ENCODE results near the gene PDE6G. TPM values are rescaled to one million over a fixed set of nuclear protein-coding genes. Genes with fewer than 3 reads are reported as not detected.

Gene PDE6G
- total RNA-seq, 3 donors from 2014 or later = 1.9 TPM; not detected in 2

DNA sequence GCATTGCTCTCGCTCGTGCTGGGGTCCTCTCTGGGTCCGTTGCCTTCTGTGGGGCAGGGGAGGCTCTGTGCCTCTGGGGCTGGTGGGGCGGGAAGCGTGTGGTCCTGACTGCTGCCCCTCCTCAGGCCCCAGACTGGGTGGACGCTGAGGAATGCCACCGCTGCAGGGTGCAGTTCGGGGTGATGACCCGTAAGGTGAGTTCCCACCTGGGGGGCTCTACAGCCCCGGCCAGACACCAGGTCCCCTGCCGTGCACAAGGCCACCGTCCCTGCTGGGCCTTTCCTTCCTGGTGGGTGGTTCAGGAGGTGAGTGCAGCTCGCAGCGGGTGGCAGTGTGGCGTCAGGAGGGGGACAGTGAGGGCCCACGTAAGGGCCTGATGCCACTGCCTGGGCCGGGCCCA lies 34.2 kb upstream of the PDE6G start:
- no peak overlapping the region for H3K27ac ChIP-seq
- H3K4me3 ChIP-seq = no peak overlapping the region
- no peaks in the 10 kb centered on the region for H3K27me3 ChIP-seq
- intact Hi-C loops (cut with DNase I; ENCODE audit: low total_unique reads) = no loop called here
- peaks cover 6% of the 10 kb centered on the region for H3K36me3 ChIP-seq
- TF ChIP-seq POLR2A (IDR thresholded peaks at IDR 0.05) (no peak), POLR2AphosphoS5 (IDR thresholded peaks at IDR 0.05) (no peak)
- TF ChIP-seq, protein P1, sequence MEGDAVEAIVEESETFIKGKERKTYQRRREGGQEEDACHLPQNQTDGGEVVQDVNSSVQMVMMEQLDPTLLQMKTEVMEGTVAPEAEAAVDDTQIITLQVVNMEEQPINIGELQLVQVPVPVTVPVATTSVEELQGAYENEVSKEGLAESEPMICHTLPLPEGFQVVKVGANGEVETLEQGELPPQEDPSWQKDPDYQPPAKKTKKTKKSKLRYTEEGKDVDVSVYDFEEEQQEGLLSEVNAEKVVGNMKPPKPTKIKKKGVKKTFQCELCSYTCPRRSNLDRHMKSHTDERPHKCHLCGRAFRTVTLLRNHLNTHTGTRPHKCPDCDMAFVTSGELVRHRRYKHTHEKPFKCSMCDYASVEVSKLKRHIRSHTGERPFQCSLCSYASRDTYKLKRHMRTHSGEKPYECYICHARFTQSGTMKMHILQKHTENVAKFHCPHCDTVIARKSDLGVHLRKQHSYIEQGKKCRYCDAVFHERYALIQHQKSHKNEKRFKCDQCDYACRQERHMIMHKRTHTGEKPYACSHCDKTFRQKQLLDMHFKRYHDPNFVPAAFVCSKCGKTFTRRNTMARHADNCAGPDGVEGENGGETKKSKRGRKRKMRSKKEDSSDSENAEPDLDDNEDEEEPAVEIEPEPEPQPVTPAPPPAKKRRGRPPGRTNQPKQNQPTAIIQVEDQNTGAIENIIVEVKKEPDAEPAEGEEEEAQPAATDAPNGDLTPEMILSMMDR (IDR thresholded peaks at IDR 0.05) = no peak
- H3K9me3 ChIP-seq = no peaks in the 10 kb centered on the region
- no peak for DNase-seq (ENCODE audit: low spot score in 2 of 2)
- peaks cover under 1 to 7% of the 10 kb centered on the region in 2 donors for H3K4me1 ChIP-seq

DNA sequence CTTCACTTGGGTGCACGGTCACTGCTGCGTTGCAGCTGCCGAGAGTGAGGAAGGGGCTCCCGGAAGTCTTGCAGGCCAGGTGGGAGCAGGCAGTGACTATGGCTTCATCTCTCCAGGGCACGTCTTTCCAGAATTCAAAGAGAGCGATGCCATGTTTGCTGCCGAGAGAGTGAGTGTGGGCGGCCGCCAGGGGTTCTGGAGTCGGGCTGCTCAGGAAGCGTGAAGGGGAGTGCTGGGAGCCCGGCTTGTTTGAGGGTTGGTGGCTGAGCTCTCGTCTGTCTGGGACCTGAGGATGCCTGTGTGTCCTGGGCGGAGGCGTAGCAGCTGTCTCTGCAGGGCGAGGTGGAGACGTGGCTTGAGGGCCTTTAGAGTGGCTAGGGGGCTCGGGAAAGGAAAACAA lies 33.7 kb upstream of the PDE6G start:
- no peak for DNase-seq (ENCODE audit: low spot score in 2 of 2)
- TF ChIP-seq, protein P1 (IDR thresholded peaks at IDR 0.05) = no peak
- no peak for TF ChIP-seq POLR2A (IDR thresholded peaks at IDR 0.05)
- no peak for TF ChIP-seq POLR2AphosphoS5 (IDR thresholded peaks at IDR 0.05)
- no peak overlapping the region for H3K27ac ChIP-seq
- peaks cover 6% of the 10 kb centered on the region for H3K36me3 ChIP-seq
- H3K27me3 ChIP-seq = no peaks in the 10 kb centered on the region
- intact Hi-C loops (cut with DNase I; ENCODE audit: low total_unique reads) = no loop called here
- no peaks in the 10 kb centered on the region for H3K9me3 ChIP-seq
- H3K4me1 ChIP-seq = peaks cover 5 to 12% of the 10 kb centered on the region in 2 donors
- no peak overlapping the region for H3K4me3 ChIP-seq

DNA sequence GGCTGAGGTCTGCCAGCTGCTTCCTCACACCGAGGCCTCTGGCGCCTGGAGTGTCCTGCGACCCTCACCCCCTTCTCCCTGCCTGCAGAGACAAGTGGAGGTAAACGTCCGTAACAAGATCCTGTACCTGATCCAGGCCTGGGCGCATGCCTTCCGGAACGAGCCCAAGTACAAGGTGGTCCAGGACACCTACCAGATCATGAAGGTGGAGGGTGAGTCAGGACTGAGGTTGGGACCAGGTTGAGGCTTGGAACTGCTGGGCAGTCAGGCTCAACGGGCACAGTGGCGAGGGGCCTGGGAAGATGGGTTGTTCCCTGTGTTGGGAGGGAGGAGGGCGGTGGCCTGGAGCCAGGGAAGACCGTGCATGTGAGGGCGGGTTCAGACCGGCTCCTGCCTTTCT lies 32.3 kb upstream of the PDE6G start:
- H3K27ac ChIP-seq = no peak overlapping the region
- H3K4me3 ChIP-seq = no peak overlapping the region
- no peaks in the 10 kb centered on the region for H3K27me3 ChIP-seq
- TF ChIP-seq, protein P1 (IDR thresholded peaks at IDR 0.05) = no peak
- TF ChIP-seq POLR2AphosphoS5 (IDR thresholded peaks at IDR 0.05) (no peak), POLR2A (IDR thresholded peaks at IDR 0.05) (no peak)
- peaks cover 10 to 18% of the 10 kb centered on the region in 2 donors for H3K4me1 ChIP-seq
- intact Hi-C loops (cut with DNase I; ENCODE audit: low total_unique reads) = no loop called here
- DNase-seq (ENCODE audit: low spot score in 2 of 2) = no peak
- H3K36me3 ChIP-seq = peaks cover 6% of the 10 kb centered on the region
- H3K9me3 ChIP-seq = no peaks in the 10 kb centered on the region

DNA sequence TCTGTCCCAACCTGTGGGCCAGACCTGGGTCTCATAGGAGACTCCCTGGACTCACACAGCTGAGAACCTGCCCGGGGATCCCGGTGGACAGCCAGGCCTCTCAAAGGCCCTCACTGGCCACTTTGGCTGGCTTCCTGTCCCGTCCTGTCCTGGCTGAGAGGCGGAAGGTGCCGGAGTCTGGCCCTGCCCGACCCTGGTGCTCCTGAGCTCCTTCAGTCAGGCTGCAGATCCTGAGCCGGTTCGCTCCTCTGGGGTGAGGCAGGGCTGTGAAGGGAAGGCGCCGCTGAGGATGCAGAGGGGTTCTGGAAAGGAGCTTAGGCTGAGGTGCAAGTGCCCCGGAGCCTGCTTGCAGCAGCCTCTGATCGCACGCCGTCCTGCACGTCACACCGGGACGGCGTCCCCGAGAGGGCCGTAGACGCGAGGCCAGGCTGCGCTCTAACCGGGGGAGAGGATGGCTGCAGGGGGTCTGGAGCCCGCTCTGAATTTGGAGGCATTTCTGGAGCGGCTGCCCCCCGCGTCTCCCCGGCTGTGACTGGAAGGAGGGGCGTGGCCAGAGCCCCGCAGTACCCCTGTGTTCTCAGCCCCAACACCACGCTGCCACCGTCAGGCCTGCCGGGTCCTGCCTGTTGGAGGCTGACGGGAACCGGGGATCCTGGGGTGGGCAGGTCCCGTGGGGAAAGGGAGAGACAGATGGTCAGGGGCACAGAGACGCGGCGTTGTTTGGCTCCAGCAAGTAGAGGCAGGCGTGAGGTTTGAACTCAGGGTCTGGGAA lies 31.6 kb upstream of the PDE6G start:
- DNase-seq (ENCODE audit: low spot score in 2 of 2) = no peak
- intact Hi-C loops (cut with DNase I; ENCODE audit: low total_unique reads) = no loop called here
- Histone ChIP-seq H3K36me3 (peaks cover 6% of the 10 kb centered on the region), H3K4me3 (no peak overlapping the region), H3K27ac (no peak overlapping the region), H3K9me3 (no peaks in the 10 kb centered on the region), H3K4me1 (peaks cover 10 to 18% of the 10 kb centered on the region in 2 donors), H3K27me3 (no peaks in the 10 kb centered on the region)
- TF ChIP-seq, protein P1 (IDR thresholded peaks at IDR 0.05) = no peak
- TF ChIP-seq POLR2A (IDR thresholded peaks at IDR 0.05) = no peak
- TF ChIP-seq POLR2AphosphoS5 (IDR thresholded peaks at IDR 0.05) = no peak

DNA sequence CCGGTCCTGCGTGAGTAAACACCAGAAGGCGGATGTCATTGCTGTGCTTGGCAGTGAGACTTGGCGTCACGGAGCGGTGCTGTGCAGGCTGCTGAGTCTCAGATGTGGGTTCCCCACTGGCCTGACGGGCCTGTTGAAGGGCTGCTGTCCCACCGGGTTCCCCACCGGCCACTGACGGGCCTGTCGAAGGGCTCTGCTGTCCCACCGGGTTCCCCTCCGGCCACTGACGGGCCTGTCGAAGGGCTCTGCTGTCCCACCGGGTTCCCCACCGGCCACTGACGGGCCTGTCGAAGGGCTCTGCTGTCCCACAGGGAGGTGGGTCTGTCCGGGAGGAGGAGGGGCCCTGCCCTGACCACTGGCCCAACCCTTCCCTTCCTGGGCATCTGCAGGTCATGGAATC lies 30.3 kb upstream of the PDE6G start:
- Histone ChIP-seq H3K4me1 (peaks cover 14 to 28% of the 10 kb centered on the region in 2 donors), H3K9me3 (no peaks in the 10 kb centered on the region), H3K36me3 (peaks cover under 1% of the 10 kb centered on the region), H3K27me3 (no peaks in the 10 kb centered on the region), H3K27ac (no peak overlapping the region), H3K4me3 (no peak overlapping the region)
- intact Hi-C loops (cut with DNase I; ENCODE audit: low total_unique reads) = no loop called here
- DNase-seq (ENCODE audit: low spot score in 2 of 2) = no peak
- TF ChIP-seq, protein P1 (IDR thresholded peaks at IDR 0.05) = no peak
- TF ChIP-seq POLR2AphosphoS5 (IDR thresholded peaks at IDR 0.05) (no peak), POLR2A (IDR thresholded peaks at IDR 0.05) (no peak)

Data from breast epithelium (tissue), 4 donors.